Activated CD4-positive, alpha-beta T cell treated with anti-CD3 and anti-CD28 coated beads, Interleukin-2, amount 50 U/mL, for 1 hour (primary cell): ENCODE results near the gene SLC1A7.

Experiments
- DNase-seq: peaks from one replicate; pipeline ENCODE4 v3.0.0-alpha.2; 2020

Gene SLC1A7

GRCh38 chr1:53075206-53075605 lies 67.2 kb downstream of the SLC1A7 start:
- no peak for DNase-seq

DNA sequence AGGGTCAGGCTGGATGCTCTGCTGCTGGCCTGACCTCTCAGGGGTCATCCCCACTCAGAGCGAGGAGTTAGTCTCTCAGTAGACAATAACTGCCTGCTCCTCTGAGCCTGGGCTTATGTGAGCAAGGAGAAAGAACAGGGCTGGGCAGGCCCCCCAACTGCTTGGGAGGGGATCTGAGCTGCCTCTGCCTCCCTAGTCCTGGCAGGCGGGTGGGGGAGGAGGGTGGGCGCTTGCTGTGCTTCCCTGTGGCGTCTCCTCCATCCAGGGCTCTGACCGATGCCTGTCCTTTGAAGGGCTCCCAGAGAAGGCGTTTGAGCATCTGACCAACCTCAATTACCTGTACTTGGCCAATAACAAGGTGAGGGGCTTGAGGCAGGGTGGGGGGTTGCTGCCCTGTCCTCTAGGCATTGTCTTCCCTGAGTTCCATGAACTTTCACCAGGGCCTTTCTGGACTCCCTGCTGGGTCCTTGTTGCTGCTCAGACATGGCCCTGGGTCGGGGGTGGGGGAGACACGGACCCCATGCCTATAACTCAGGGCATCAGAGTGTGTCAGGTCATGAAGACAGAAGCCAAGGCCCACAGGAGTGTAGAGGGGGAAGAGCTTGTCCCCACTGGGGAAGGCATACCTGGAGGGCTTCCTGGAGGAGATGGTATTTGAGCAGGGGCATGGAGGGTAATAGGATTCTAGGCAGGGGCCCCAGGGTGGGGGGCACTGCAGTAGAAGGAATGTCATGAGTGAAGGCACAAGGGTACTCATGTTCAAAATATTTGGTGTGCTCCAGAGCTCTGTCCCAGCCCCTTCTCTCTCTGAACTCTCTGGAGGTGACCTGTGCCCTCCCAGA lies 67.9 kb downstream of the SLC1A7 start:
- no peak for DNase-seq

GRCh38 chr1:53073868-53074311 lies 68.5 kb downstream of the SLC1A7 start:
- no peak for DNase-seq

DNA sequence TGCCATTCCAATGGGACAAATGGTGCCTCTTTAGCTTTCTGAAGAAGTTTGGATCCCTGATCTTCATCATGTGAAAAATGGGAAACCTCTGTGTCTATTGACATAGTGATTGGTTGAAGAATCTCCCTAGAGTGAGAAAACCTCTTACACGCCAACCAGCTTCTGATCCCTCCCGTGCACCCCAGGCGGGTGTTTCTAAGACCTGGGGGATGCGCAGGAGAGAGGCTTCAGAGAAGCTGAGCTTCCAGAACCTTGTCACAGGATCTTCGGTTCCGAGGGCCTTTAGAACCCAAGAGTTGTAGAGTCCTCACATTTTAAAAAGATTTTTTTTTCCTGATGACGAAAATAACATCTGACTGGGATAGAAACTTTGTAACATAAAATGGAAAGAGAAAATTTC lies 69.2 kb downstream of the SLC1A7 start:
- no peak for DNase-seq

DNA sequence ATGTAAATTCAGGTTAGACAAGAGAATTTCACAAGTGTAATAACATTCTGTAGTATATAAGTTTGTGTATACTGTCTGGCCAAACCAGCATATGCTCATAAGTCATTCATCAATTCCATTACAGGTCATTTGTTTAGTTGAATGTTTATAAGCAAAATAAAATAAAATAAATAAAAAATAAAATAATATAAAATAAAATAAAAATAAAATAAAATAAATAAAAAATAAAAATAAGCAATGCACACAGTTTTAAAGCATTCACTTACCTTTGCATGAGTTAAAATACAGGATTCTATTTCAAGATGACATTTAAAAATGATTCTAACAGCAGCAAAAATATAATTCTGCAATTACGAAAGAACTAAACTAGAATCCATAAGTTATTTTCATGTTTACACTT lies 70.5 kb downstream of the SLC1A7 start:
- DNase-seq = no peak

DNA sequence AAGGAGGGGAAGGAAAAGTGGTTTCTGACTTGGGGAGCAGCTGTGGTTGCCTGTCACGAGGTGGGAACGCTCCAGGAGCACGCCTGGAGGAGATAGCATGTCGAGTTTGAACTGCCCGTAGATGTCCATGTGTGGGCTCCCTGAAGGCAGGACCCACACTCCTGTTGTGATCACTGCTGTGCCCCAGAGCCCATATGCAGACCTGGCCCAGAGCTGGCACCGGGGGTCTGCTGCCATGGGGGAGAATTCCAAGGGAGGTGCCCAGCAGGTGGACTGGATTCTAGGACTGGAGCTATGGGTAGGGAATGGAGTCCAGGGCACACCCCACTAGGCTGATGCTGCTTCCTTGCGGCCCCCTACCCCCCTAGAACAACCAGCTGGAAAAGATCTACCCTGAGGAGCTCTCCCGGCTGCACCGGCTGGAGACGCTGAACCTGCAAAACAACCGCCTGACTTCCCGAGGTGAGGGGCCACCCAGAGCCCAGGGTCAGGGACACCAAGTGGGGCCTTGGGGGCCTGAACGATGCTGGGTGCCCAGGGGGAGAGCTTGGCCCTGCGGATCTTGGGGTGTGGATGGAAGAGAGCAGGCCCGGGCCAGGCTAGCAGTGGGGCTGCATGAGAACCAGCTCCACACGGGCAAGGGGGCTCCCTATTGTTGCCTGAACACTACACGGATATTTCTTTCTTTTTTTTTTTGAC lies 71.1 kb downstream of the SLC1A7 start:
- no peak for DNase-seq

DNA sequence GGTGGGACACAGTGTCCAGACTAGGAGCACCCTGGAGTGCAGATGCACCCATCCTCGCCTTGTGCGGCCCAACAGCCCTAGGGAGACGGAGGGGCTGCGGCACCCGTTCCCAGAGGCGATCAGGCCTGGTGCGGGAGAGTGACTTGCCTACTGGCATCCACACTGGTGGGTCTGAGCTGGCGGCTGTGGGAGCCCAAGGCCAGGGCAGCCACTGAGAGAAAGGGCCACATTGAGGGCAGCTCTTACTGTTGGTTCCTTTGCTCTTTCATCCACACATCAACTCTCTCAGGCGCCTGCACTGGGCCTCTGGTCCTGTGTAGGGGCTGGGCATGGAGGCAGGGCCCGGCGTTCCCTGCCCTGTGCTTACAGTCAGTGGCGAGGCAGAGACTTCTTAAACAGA lies 71.8 kb downstream of the SLC1A7 start:
- no peak for DNase-seq

DNA sequence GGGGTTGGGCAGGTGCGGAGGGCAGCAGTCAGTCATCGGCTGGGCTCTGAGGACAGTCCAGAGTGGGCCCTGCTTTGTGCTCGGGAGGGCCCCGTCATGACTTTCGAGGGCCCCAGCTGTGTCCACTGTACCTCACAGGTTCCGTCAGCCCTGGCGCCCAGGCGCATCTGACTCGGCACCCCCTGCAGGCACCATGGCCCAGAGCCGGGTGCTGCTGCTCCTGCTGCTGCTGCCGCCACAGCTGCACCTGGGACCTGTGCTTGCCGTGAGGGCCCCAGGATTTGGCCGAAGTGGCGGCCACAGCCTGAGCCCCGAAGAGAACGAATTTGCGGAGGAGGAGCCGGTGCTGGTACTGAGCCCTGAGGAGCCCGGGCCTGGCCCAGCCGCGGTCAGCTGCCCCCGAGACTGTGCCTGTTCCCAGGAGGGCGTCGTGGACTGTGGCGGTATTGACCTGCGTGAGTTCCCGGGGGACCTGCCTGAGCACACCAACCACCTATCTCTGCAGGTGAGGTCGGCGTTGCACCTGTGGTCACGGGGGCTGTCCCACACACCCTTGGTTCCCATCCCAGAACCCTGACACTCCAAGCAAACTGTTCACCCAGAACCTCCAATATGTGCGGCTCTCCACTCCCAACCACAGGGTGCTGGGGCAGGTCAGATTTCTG lies 72.6 kb downstream of the SLC1A7 start:
- DNase-seq = no peak

- DNase-seq = no peak
Measured at GRCh38 chr1:53069265-53069662, 73.2 kb downstream of the SLC1A7 start.

DNA sequence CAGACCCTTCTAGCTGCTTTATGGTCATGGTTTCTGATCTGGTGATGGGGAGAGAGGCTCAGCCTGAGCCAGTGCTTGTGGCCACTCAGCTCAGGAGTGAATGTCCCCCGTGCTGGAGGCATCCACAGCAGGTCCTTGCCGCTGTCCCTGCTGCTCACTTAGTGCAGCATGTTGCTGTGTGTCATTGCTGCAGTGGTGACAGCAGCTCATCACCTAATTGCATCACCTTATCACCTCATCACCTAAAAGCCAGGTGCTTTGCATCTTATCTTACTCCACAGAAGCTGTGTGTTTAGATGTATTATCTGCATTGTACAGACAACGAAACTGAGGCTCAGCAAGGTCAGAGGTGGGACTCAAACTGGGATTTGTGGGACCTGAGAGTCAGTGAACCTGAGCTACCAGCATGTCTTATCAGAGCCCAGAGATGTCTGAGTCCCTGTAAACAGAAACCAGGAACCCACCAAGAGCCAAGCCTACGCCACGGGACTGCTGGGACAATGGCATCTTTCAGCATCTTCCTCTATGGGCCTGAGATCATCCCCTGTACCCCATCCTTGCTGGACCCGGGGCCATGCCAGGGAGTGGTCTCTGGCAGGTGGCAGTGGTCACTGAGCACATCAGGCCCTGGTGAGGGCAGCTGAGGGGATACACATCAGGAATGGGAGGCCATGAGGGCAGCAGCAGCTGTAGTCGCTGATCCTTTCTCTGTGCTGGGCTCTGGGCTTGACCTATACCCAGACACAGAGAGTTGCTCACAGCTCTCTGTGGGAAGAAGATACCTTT lies 73.9 kb downstream of the SLC1A7 start:
- DNase-seq = no peak

DNA sequence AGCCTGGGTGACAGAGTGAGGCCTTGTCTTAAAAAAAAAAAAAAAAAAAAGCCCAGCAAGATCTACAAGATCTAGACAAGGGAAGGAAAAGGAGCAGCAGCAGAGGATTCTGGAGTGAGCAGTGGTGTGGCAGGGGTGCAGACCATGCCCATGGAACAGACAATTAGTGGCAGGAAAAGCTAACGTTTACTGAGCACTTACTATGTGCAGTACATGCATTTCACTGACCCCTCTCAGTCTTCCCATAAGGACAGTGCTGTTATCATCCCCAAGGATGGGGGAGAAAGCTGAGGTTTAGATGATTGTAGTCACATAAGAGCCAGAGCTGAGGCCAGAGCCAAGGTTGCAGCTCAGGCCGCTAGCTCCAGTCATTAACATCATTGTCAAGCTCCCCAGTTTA lies 74.6 kb downstream of the SLC1A7 start:
- DNase-seq = no peak

GRCh38 chr1:53066891-53067738 lies 75.3 kb downstream of the SLC1A7 start:
- DNase-seq = no peak

- no peak for DNase-seq
Measured at GRCh38 chr1:53066488-53066887, 76.0 kb downstream of the SLC1A7 start.

DNA sequence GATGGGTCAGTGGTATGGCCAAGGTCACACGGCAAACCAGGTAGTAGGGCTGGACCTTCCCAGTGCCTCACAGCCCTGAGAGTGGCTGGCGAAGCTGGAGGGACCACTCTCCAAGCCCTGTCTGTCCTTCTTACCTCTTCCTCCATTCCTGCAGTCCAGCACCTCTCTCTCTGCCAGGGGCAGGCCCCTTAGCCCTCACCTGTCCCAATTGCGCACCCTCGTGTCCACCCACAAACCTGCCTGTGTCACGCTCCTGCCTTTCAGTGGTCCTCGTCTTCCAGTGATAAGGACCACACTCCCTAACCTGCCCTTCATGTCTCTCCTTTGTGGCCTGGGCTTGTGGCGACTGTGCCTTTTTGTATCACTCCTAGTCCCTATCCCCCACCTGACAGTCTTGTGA lies 77.0 kb downstream of the SLC1A7 start:
- DNase-seq = no peak

DNA sequence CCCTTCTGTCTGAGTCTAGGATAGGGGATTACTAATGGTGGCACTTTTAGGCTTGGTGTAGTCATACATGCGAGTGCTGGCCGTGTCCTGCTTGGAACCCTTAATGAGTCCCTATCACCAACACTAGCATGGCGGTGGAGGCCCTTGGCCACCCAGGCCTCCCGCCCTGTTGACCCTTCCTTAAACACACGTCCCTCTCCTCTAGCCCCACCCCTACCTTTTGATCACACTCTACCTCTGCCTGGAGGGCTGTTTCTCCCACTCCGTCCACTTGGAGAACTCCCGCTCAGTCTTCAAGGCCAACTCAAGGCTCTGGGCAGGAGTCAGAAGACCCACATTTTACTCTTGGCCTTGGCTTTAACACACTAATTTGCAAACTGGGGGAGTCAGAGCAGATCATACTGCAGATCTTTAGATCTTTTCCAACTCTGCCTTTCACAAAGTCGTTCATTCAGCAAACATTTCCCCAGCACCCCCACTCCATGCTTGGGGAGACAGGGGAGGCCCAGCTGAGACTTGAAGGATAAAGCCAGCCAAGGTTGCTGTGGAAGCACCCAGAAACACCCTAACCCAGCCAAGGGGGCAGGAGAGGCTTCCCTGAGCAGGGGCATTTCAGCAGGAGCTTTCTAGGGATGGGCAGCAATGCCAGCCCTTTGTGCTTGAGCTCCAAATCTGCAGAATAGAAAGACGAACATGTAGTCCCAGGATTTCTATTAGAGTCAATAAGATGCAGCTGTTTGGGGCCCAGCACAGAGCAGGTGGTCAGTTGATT lies 78.5 kb downstream of the SLC1A7 start:
- DNase-seq = no peak

- no peak for DNase-seq
Measured at GRCh38 chr1:53062708-53063591, 79.5 kb downstream of the SLC1A7 start.

DNA sequence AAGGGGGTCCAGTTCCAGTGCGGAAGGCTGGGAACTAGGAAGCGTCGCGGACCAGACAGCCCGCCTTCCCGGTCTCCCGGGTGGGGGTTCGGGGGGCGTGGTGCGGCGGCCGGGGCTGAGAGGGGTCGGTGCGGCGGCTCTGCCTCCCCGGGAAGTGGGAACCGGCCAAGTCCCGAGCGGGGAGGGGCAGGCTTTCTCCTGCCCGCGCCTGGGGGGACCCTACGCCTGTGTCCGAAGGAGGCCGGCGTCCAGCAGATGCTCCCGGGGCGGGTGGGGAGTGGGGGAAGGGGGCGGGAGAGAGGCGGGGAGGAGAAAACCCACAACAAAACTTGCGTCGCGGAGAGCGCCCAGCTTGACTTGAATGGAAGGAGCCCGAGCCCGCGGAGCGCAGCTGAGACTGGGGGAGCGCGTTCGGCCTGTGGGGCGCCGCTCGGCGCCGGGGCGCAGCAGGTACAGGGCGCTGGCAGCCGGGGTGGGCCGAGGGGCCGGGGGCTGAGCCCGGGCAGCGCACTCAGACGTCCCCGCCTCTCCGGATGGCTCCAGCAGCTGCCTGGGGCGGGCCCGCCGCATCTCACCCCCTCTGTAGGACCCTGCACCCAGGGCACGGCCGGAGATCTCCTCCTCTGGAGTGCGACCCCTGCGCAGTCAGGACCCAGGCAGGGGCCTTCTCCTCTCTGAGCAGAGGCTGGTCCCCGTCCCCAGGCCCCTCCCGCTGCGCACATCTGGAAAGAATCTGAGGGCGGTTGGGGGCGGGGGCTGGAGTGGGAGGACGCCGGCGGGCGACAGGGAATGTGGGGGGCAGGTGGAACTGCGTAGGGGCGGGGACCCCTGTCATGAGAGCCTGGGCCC lies 80.4 kb downstream of the SLC1A7 start, which contains the start of gene PODN:
Gene PODN (plus strand): TSS at position 355 of the 849 bp plus-strand sequence. CDS start 7,643 bp downstream, outside the sequence.
- no peak for DNase-seq

DNA sequence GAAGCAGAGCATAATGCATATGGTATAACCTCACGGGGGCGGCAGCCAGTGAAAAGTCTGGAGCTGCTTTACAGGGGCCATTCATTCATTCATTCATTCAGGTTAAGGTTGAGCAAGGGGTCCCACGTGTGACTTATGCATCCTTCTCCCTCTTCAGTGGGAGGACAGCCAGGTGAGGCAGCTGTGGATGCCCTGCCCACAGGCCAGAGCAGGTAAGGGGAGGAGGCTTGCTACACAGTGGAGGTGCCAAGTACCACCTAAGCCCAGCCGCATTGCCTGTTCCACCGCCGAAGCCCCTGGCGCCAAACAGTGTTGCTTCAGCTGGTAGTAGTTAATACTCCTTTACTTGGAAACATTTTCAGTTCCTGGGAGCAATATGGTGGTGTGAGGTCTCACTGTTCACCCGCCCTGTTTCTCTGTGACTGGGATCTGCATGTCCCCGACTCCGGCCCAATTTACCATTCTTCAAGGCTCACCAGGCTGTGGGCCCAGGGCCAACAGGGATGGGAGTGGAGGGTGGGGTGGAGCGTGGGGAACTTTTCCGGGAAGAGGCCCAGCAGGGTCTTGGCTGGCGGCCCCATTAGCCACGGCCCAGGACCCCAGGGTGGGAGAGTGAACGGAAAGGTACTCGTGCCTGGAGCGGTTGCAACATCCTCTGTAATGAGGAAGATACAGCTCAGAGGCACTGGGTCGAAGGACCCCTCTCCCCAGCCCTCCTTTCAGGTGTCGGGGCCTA lies 81.1 kb downstream of the SLC1A7 start:
- no peak for DNase-seq
